Stimulated activated CD8-positive, alpha-beta memory T cell treated with anti-CD3 and anti-CD28 coated beads, Interleukin-7, amount 100 ng/mL, for 4 hours (primary cell): Measurements from ENCODE around the gene DNAJC2.
"Not testable (repeated sequence)": the region's sequence is repeated elsewhere in the genome, so short reads cannot be mapped to it uniquely, and the experiment has no call there.

ENCODE experiments used
- DNase-seq, 2 donors: peaks; one replicate each; pipeline ENCODE4 v3.0.0-alpha.2; 2020; ENCODE audit warnings: low read depth in 2 of 2

DNAJC2 gene

GRCh38 chr7:103341466-103341865 is 3.1 kb downstream of the DNAJC2 start:
- DNase-seq: no peak

GRCh38 chr7:103338864-103339263 is 5.7 kb downstream of the DNAJC2 start:
- DNase-seq: no peak

GRCh38 chr7:103336761-103337160 is 7.8 kb downstream of the DNAJC2 start:
- no peak for DNase-seq

GRCh38 chr7:103325744-103326143 is 18.8 kb downstream of the DNAJC2 start:
- DNase-seq: no peak

GRCh38 chr7:103317009-103317408 is 27.6 kb downstream of the DNAJC2 start:
- no peak for DNase-seq

- no peak for DNase-seq
These were observed 28.1 kb downstream of the DNAJC2 start for GRCh38 chr7:103316380-103316941.

- DNase-seq: no peak
These were observed 29.7 kb downstream of the DNAJC2 start for GRCh38 chr7:103314852-103315251.

- no peak for DNase-seq
These were observed 36.9 kb downstream of the DNAJC2 start for GRCh38 chr7:103307503-103308231.

GRCh38 chr7:103301441-103301840 is 43.1 kb downstream of the DNAJC2 start:
- no peak for DNase-seq

- DNase-seq: no peak
These were observed 44.9 kb downstream of the DNAJC2 start for GRCh38 chr7:103299660-103300059.

- no peak for DNase-seq
These were observed 46.8 kb downstream of the DNAJC2 start for GRCh38 chr7:103297837-103298179.

- DNase-seq: peak; percentile 88 to 93
These were observed 47.4 kb downstream of the DNAJC2 start, which contains the start of gene PMPCB for GRCh38 chr7:103296901-103297836. Gene PMPCB (plus strand): TSS chr7:103297435. CDS start chr7:103297460, 25 bp downstream.

- DNase-seq: no peak
These were observed 51.0 kb downstream of the DNAJC2 start for GRCh38 chr7:103293526-103293925.

GRCh38 chr7:103292122-103292521 is 52.4 kb downstream of the DNAJC2 start:
- DNase-seq: no peak

- DNase-seq: not testable (repeated sequence)
These were observed 61.7 kb downstream of the DNAJC2 start for GRCh38 chr7:103282802-103283427.

GRCh38 chr7:103280803-103281155 is 63.8 kb downstream of the DNAJC2 start:
- DNase-seq: not testable (repeated sequence)

- peak; percentile 90 to 94 for DNase-seq
These were observed 64.4 kb downstream of the DNAJC2 start for GRCh38 chr7:103279963-103280802.

- not testable (repeated sequence) for DNase-seq
These were observed 65.0 kb downstream of the DNAJC2 start for GRCh38 chr7:103279636-103279962.

- DNase-seq: not testable (repeated sequence)
These were observed 66.4 kb downstream of the DNAJC2 start for GRCh38 chr7:103278195-103278594.

GRCh38 chr7:103274867-103275266 is 69.7 kb downstream of the DNAJC2 start:
- not testable (repeated sequence) for DNase-seq

GRCh38 chr7:103273374-103273773 is 71.2 kb downstream of the DNAJC2 start:
- DNase-seq: not testable (repeated sequence)
